Mononuclear cell (primary cell): ENCODE results near the gene GATA1. TPM values are rescaled to one million over a fixed set of nuclear protein-coding genes. Genes with fewer than 3 reads are reported as not detected.

Experiments used
- H3K27me3 ChIP-seq: 2 replicates; pipeline ENCODE4 v1.6.0; 2011; ENCODE audit warnings: low read length, control low read depth; ENCODE audit not compliant: insufficient read depth
- H3K4me1 ChIP-seq: 2 replicates; pipeline ENCODE4 v1.5.1; 2011; ENCODE audit warnings: mild to moderate bottlenecking, low read length, control low read depth; ENCODE audit not compliant: insufficient read depth
- H3K4me3 ChIP-seq: 2 replicates; pipeline ENCODE4 v1.5.1; 2011; ENCODE audit warnings: mild to moderate bottlenecking, low read length, moderate library complexity
- H3K9me3 ChIP-seq: 2 replicates; pipeline ENCODE4 v1.5.1; 2011; ENCODE audit warnings: low read depth, mild to moderate bottlenecking, control low read depth, low read length
- total RNA-seq: library from RNA; depleted of rRNA; stranded (reverse); fragments of >200 nt; gene quantifications from one replicate; pipeline ENCODE4 v1.2.3, GENCODE V29; 2012

Gene GATA1
- total RNA-seq, 1 donor = 1.6 TPM

DNA sequence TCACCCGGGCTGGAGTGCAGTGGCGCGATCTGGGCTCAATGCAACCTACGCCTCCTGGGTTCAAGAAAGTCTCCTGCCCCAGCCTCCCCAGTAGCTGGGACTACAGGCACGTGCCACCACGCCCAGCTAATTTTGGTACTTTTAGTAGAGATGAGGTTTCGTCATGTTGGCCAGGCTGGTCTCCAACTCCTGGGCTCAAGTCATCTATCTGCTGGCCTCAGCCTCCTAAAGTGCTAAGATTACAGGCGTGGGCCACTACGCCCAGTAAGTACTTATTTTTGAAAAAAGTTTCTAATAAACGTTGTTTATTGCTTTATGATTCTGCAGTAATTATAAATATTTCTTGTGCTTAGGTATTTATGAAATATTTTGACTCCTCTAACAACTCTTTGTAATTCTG is 53.3 kb downstream of the GATA1 start:
- Histone ChIP-seq H3K4me1 (no peaks in the 10 kb centered on the region), H3K9me3 (no peaks in the 10 kb centered on the region), H3K27me3 (peaks cover 4% of the 10 kb centered on the region), H3K4me3 (no peak overlapping the region)

Other genes starting within 250 kb of the GATA1 start
- gene TBC1D25, start 246.9 kb upstream of the GATA1 start, total RNA-seq = 10.7 TPM
- 377 TPM for gene RBM3, start 212.1 kb upstream of the GATA1 start, total RNA-seq
- gene WDR13, start 189.1 kb upstream of the GATA1 start, total RNA-seq = 38.2 TPM
- 64.3 TPM for gene WAS, start 102.8 kb upstream of the GATA1 start, total RNA-seq
- 7.0 TPM for gene SUV39H1, start 89.9 kb upstream of the GATA1 start, total RNA-seq
- not detected for gene GLOD5, start 24.8 kb upstream of the GATA1 start, total RNA-seq
- 21.5 TPM for gene HDAC6, start 15.5 kb downstream of the GATA1 start, total RNA-seq
- not detected for gene ERAS, start 39.9 kb downstream of the GATA1 start, total RNA-seq
- gene PCSK1N, start 49.0 kb downstream of the GATA1 start, total RNA-seq = 3.3 TPM
- 18.3 TPM for gene TIMM17B, start 111.2 kb downstream of the GATA1 start, total RNA-seq
- 37.6 TPM for gene PQBP1, start 111.3 kb downstream of the GATA1 start, total RNA-seq
- gene SLC35A2, start 125.1 kb downstream of the GATA1 start, total RNA-seq = 8.5 TPM
- 239 TPM for gene PIM2, start 132.4 kb downstream of the GATA1 start, total RNA-seq
- 56.1 TPM for gene OTUD5, start 171.0 kb downstream of the GATA1 start, total RNA-seq
- 1.2 TPM for gene KCND1, start 185.3 kb downstream of the GATA1 start, total RNA-seq
- 24.9 TPM for gene GRIPAP1, start 215.7 kb downstream of the GATA1 start, total RNA-seq